ENCODE results near the gene TEKTIP1. TPM values are rescaled to one million over a fixed set of nuclear protein-coding genes. Genes with fewer than 3 reads are reported as not detected.

The TEKTIP1 gene
- total RNA-seq, 8 experiments from 2014 or later = 0.50 to 4.3 (median 0.99) TPM

GRCh38 chr19:3510727-3511126 lies 28.2 kb upstream of the TEKTIP1 start:
- no peak overlapping the region for H3K27ac ChIP-seq
- no peak for ATAC-seq (replicated peaks in 6 of 8)
- peaks cover 26 to 34% of the 10 kb centered on the region in 2 donors for H3K4me1 ChIP-seq (replicated peaks in 1 of 2)
- no peak overlapping the region for H3K4me3 ChIP-seq
- in situ Hi-C loops (cut with MboI; ENCODE audit: low pct_unique_long_range_greater_than_20kb in 2 of 9, low sequenced_read_pairs in 9 of 9, unreplicated experiment in 9 of 9) = no loop called here
- 90% methylated on average over 6 of the region's 22 CpGs; no CpG with 5 or more reads in 9 of the 10 experiments for WGBS, 10 experiments

GRCh38 chr19:3511506-3512251 lies 27.3 kb upstream of the TEKTIP1 start:
- H3K4me3 ChIP-seq = no peak overlapping the region
- 60 to 95% (median 83%) methylated on average over 1 to 7 of the region's 26 CpGs; no CpG with 5 or more reads in 4 of the 10 experiments for WGBS, 10 experiments
- H3K4me1 ChIP-seq (replicated peaks in 1 of 2) = peaks cover 26 to 34% of the 10 kb centered on the region in 2 donors
- in situ Hi-C loops (cut with MboI; ENCODE audit: low pct_unique_long_range_greater_than_20kb in 2 of 9, low sequenced_read_pairs in 9 of 9, unreplicated experiment in 9 of 9) = no loop called here
- peak overlapping the region in 1 of 2 donors; percentile 53 for H3K27ac ChIP-seq
- ATAC-seq (replicated peaks in 6 of 8) = no peak

GRCh38 chr19:3512562-3513228 lies 26.3 kb upstream of the TEKTIP1 start:
- peak in 3 of 8 experiments; percentile 6 to 55 (median 51) for ATAC-seq (replicated peaks in 6 of 8)
- Histone ChIP-seq H3K27ac (peak overlapping the region; percentile 53 to 55), H3K4me3 (no peak overlapping the region), H3K4me1 (replicated peaks in 1 of 2) (peaks cover 25 to 29% of the 10 kb centered on the region in 2 donors)
- in situ Hi-C loops (cut with MboI; ENCODE audit: low pct_unique_long_range_greater_than_20kb in 2 of 9, low sequenced_read_pairs in 9 of 9, unreplicated experiment in 9 of 9) = no loop called here
- 52 to 100% (median 80%) methylated on average over 1 to 5 of the region's 17 CpGs; no CpG with 5 or more reads in 6 of the 10 experiments for WGBS, 10 experiments

- in situ Hi-C loops (cut with MboI; ENCODE audit: low pct_unique_long_range_greater_than_20kb in 2 of 9, low sequenced_read_pairs in 9 of 9, unreplicated experiment in 9 of 9) = no loop called here
- Histone ChIP-seq H3K4me3 (no peak overlapping the region), H3K4me1 (replicated peaks in 1 of 2) (peaks cover 18 to 21% of the 10 kb centered on the region in 2 donors), H3K27ac (no peak overlapping the region)
- peak in 3 of 8 experiments; percentile 8 to 34 (median 10) for ATAC-seq (replicated peaks in 6 of 8)
- WGBS, 10 experiments = 50 to 90% (median 74%) methylated on average over 1 to 8 of the region's 23 CpGs; no CpG with 5 or more reads in 6 of the 10 experiments
Observed at GRCh38 chr19:3513229-3514140, 25.5 kb upstream of the TEKTIP1 start.

DNA sequence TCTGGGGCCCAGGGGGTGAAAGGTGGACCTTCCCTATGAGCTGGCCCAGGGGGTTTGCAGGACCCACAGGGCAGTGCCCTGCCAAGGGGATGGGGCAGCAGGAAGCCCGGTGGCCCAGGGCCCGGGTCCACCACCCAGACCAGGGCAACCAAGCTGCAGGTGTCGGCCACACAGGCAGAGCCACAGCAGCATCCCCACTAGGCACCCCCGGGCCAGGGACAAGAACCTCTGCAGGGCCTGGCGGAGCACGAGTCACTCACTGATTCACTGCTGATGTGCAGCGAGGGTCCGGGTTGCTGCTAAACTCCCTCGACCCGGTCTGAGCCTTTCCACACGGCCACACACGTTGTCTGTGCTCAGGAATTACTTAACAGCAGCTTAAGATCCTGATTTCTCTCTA lies 24.0 kb upstream of the TEKTIP1 start:
- ATAC-seq (replicated peaks in 6 of 8) = peak in 5 of 8 experiments; percentile 10 to 31 (median 20)
- Histone ChIP-seq H3K27ac (no peak overlapping the region), H3K4me3 (no peak overlapping the region), H3K4me1 (replicated peaks in 1 of 2) (peaks cover 18 to 21% of the 10 kb centered on the region in 2 donors)
- in situ Hi-C loops (cut with MboI; ENCODE audit: low pct_unique_long_range_greater_than_20kb in 2 of 9, low sequenced_read_pairs in 9 of 9, unreplicated experiment in 9 of 9) = no loop called here
- 82 to 100% (median 87%) methylated on average over 1 to 9 of the region's 12 CpGs; no CpG with 5 or more reads in 6 of the 10 experiments for WGBS, 10 experiments

- ATAC-seq (replicated peaks in 6 of 8) = no peak
- no peak overlapping the region for H3K4me3 ChIP-seq
- in situ Hi-C loops (cut with MboI; ENCODE audit: low pct_unique_long_range_greater_than_20kb in 2 of 9, low sequenced_read_pairs in 9 of 9, unreplicated experiment in 9 of 9) = no loop called here
- 55 to 100% (median 80%) methylated on average over 1 to 3 of the region's 15 CpGs; no CpG with 5 or more reads in 7 of the 10 experiments for whole genome bisulfite sequencing, 10 experiments
- H3K4me1 ChIP-seq (replicated peaks in 1 of 2) = peaks cover 18 to 21% of the 10 kb centered on the region in 2 donors
- H3K27ac ChIP-seq = no peak overlapping the region
Observed at GRCh38 chr19:3515891-3516422, 23.0 kb upstream of the TEKTIP1 start.

- 80 to 100% methylated on average over 3 of the region's 15 CpGs; no CpG with 5 or more reads in 8 of the 10 experiments for whole genome bisulfite sequencing, 10 experiments
Observed at GRCh38 chr19:3516675-3517207, 22.2 kb upstream of the TEKTIP1 start.

GRCh38 chr19:3517638-3518037 lies 21.3 kb upstream of the TEKTIP1 start:
- Histone ChIP-seq H3K4me3 (no peak overlapping the region), H3K27ac (no peak overlapping the region), H3K4me1 (replicated peaks in 1 of 2) (peaks cover 10 to 15% of the 10 kb centered on the region in 2 donors)
- ATAC-seq (replicated peaks in 6 of 8) = no peak
- in situ Hi-C loops (cut with MboI; ENCODE audit: low pct_unique_long_range_greater_than_20kb in 2 of 9, low sequenced_read_pairs in 9 of 9, unreplicated experiment in 9 of 9) = no loop called here
- 75 to 100% (median 100%) methylated on average over 1 to 2 of the region's 2 CpGs; no CpG with 5 or more reads in 2 of the 10 experiments for WGBS, 10 experiments

More at GRCh38 chr19:3516675-3517207, 22.2 kb upstream of the TEKTIP1 start:
- Histone ChIP-seq H3K4me1 (replicated peaks in 1 of 2) (peaks cover 17 to 21% of the 10 kb centered on the region in 2 donors), H3K4me3 (no peak overlapping the region), H3K27ac (no peak overlapping the region)
- ATAC-seq (replicated peaks in 6 of 8) = peak in 1 of 8 experiments; percentile 30
- in situ Hi-C loops (cut with MboI; ENCODE audit: low pct_unique_long_range_greater_than_20kb in 2 of 9, low sequenced_read_pairs in 9 of 9, unreplicated experiment in 9 of 9) = no loop called here

GRCh38 chr19:3518255-3518654 lies 20.7 kb upstream of the TEKTIP1 start:
- Histone ChIP-seq H3K27ac (no peak overlapping the region), H3K4me1 (replicated peaks in 1 of 2) (peaks cover 5 to 9% of the 10 kb centered on the region in 2 donors), H3K4me3 (no peak overlapping the region)
- ATAC-seq (replicated peaks in 6 of 8) = no peak
- in situ Hi-C loops (cut with MboI; ENCODE audit: low pct_unique_long_range_greater_than_20kb in 2 of 9, low sequenced_read_pairs in 9 of 9, unreplicated experiment in 9 of 9) = no loop called here
- 17 to 98% (median 70%) methylated on average over 1 to 10 of the region's 10 CpGs; no CpG with 5 or more reads in 3 of the 10 experiments for WGBS, 10 experiments

DNA sequence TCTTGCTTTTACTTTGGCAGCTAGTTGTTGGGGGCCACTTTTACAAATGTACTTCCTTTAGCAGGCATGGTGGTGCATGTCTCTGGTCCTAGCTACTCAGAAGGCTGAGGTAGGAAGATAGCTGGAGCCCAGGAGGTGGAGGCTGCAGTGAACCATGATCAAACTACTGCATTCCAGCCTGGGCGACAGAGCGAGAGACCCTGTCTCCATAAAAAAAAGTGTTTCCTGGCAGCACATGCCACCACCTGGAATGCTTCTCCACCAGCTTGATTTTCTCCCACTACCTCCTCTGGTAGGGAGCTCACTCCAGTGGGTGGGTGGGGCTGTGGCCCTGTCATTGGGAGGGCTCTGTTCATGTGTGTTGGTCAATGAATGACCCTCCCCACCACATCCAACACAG lies 20.3 kb upstream of the TEKTIP1 start:
- in situ Hi-C loops (cut with MboI; ENCODE audit: low pct_unique_long_range_greater_than_20kb in 2 of 9, low sequenced_read_pairs in 9 of 9, unreplicated experiment in 9 of 9) = no loop called here
- H3K4me1 ChIP-seq (replicated peaks in 1 of 2) = peaks cover 5 to 9% of the 10 kb centered on the region in 2 donors
- no peak overlapping the region for H3K27ac ChIP-seq
- WGBS, 10 experiments = 79 to 100% (median 93%) methylated on average over 2 of the region's 2 CpGs; no CpG with 5 or more reads in 7 of the 10 experiments
- ATAC-seq (replicated peaks in 6 of 8) = no peak
- no peak overlapping the region for H3K4me3 ChIP-seq

GRCh38 chr19:3519126-3519525 lies 19.8 kb upstream of the TEKTIP1 start:
- no peak overlapping the region for H3K27ac ChIP-seq
- 80 to 88% methylated on average over 2 to 13 of the region's 18 CpGs; no CpG with 5 or more reads in 8 of the 10 experiments for WGBS, 10 experiments
- ATAC-seq (replicated peaks in 6 of 8) = no peak
- in situ Hi-C loops (cut with MboI; ENCODE audit: low pct_unique_long_range_greater_than_20kb in 2 of 9, low sequenced_read_pairs in 9 of 9, unreplicated experiment in 9 of 9) = no loop called here
- H3K4me3 ChIP-seq = no peak overlapping the region
- peaks cover 5 to 7% of the 10 kb centered on the region in 2 donors for H3K4me1 ChIP-seq (replicated peaks in 1 of 2)
